ENCODE measurements around the gene TMEM131L.
"Not testable (repeated sequence)": the region's sequence is repeated elsewhere in the genome, so short reads cannot be mapped to it uniquely, and the experiment has no call there.

The TMEM131L gene

GRCh38 chr4:153661908-153662307, 195.7 kb downstream of the TMEM131L start:
- no peak for DNase-seq

DNA sequence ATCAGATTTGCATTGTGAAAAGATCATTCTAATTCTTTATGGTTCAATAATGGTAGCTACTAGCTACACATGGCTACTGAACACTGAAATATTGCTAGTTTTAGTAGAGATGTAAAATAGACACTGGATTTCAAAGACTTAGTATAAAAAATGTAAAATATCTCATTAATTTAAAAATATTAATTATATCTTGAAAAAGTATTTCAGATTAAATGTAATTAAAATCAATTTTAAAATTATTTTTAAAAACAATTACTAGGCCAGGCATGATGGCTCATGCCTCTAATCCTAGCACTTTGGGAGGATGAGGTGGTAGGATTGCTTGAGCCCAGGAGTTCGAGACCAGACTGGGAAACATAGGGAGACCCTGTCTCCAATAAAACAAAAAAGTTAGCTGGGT, 197.5 kb downstream of the TMEM131L start:
- DNase-seq, result no peak

- DNase-seq, result not testable (repeated sequence)
These were observed 200.3 kb downstream of the TMEM131L start for GRCh38 chr4:153666505-153666904.

DNA sequence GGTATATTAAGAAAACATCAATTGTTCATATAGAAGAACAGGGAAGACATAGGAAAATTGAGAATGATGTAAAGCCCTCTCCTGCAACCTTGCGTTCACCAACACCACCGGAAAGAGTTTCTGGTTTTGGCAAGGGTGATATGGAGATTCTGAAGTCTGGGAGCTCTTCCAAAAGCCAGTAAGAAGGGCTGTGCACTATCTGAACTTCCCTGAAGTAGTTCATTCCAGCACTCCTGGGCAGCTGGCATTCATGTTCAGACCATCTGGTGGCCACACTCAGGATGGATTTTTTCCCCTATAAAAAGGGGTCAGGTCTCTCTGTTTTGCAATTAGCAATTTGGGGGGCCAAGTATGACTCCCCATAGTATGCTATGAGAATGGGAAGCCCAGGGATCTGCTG, 202.5 kb downstream of the TMEM131L start:
- DNase-seq, result no peak

- DNase-seq, result no peak
These were observed 203.7 kb downstream of the TMEM131L start for GRCh38 chr4:153669838-153670237.

- no peak for DNase-seq
These were observed 210.3 kb downstream of the TMEM131L start for GRCh38 chr4:153676486-153676885.

DNA sequence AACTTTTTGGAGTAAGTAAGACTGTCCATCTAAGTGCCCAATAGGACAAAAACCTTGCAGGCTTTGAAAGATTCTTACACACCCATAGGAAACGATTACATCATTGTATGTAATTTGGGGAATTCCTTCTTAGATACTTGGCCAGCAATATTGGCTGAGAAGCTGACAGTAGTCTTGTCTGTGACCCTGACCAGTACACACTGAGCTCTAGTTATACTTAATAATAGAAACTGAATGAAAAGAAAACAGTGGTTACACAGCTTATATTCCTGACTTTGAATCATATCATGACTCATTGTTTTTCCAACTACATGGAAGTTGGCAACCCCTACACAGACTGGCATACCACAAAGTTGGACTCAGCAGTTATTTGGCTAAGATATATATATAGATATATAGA, 210.8 kb downstream of the TMEM131L start:
- DNase-seq, result no peak

DNA sequence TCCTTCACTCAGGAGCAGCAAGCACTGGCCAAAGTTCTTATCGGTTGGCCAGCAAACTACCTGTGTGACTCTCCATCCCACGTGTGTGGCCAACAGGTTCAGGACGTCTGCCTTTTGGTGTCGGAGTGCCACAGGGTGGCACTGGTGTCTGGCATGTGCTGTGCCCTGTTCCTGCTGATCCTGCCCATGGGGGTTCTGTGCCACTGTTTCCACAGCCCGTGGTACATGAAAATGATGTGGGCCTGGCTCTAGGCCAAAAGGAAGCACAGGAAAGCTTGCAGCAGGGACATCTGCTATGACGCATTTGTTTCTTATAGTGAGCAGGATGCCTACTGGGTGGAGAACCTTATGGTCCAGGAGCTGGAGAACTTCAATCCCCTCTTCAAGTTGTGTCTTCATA, 213.3 kb downstream of the TMEM131L start:
- DNase-seq, result no peak

DNA sequence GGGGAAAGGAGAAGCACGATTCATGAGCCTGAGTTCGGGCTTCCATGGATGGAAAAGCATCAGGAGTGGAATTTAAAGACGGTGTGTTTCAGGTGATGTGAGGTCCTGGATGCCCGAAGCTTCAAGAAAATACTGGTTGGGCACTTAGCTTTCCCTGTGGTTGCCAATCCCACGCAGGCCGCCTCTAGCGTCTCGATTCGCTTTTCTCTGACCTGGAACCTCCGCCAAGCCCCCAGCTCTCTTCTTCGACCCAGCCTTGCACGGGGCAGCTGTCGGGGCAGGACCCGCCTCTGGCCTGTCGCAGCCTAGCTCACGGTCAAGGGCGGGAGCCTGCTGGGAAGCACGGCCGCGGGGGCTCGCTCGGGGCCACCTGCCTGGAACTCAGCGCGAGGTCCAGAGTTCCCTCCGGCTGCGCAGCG, 217.6 kb downstream of the TMEM131L start:
- no peak for DNase-seq

DNA sequence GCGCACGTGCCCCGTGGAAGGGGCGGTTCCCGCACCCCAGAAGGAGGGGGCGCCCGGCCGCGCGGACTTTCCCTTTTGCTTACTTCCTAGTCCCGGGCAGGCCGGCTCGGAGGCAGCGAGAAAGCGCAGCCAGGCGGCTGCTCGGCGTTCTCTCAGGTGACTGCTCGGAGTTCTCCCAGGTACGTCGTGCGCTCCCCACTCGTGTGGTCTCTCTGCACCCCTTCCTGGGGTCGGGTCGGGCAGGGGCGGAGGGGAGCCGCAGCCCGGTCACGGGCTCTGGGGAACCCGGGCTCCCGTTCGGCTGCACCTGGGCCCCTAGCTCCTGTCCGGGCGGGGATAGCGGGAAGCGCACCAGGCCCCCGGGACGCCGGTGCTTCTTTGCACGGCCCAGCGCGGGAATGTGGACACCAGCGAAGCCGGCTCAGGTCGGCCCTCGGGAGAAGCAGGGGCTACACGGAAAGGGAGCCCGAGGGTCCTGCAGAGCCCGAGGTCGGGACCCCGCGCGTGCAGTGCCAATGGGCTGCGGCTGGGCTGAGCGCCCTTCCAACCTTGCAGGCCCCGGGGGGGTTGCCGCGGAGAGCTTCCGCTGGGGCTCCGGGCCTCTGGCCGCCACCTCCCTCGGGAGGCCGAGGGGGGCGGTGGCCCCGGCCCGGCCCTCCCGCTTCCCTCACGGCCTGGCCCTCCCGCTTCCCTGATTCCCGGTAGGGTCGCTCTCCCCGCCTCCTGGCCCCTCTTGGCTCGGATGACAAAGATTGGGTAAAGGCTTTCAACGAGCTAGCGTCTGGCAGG, 218.2 kb downstream of the TMEM131L start, which contains the start of gene TLR2:
TLR2 (plus strand) TSS at position 99 of the 789 bp plus-strand sequence. CDS start 18,628 bp downstream, outside the sequence.
- peak; percentile 68 for DNase-seq

GRCh38 chr4:153684971-153685371, 218.8 kb downstream of the TMEM131L start:
- no peak for DNase-seq
